IPS DF 6.9 (cell line): Measurements from ENCODE around the gene KIAA2012.

ENCODE experiments used
- DNase-seq: peaks from one replicate; pipeline ENCODE4 v3.0.0-alpha.2; 2013; ENCODE audit warnings: low read depth, low spot score
- H3K27ac ChIP-seq: one replicate; pipeline ENCODE4 v1.5.1; 2013; ENCODE audit warnings: low read length, control low read depth
- H3K27me3 ChIP-seq: 2 replicates; pipeline ENCODE4 v1.6.1; 2013; ENCODE audit warnings: mild to moderate bottlenecking, low read length; ENCODE audit not compliant: control insufficient read depth, insufficient read depth
- H3K36me3 ChIP-seq: 2 replicates; pipeline ENCODE4 v1.6.1; 2013; ENCODE audit warnings: low read length; ENCODE audit not compliant: control insufficient read depth, insufficient read depth
- H3K4me1 ChIP-seq: 2 replicates; pipeline ENCODE4 v1.6.1; 2013; ENCODE audit warnings: low read length; ENCODE audit not compliant: control insufficient read depth, insufficient read depth
- H3K4me3 ChIP-seq: 2 replicates; pipeline ENCODE4 v1.5.1; 2013; ENCODE audit warnings: mild to moderate bottlenecking, low read length
- H3K9me3 ChIP-seq: 2 replicates; pipeline ENCODE4 v1.6.1; 2013; ENCODE audit warnings: low read length, inconsistent platforms; ENCODE audit not compliant: control insufficient read depth, insufficient read depth
- WGBS: extraction: QIAGEN DNeasy Blood & Tissue Kit; methylation state at CpG from one replicate; pipeline ENCODE4 v1.1.7; 2013; ENCODE audit warnings: mixed read lengths, missing lambda C conversion rate; ENCODE audit not compliant: insufficient read length, insufficient coverage; 5-methylcytosine and 5-hydroxymethylcytosine counted together

The KIAA2012 gene

DNA sequence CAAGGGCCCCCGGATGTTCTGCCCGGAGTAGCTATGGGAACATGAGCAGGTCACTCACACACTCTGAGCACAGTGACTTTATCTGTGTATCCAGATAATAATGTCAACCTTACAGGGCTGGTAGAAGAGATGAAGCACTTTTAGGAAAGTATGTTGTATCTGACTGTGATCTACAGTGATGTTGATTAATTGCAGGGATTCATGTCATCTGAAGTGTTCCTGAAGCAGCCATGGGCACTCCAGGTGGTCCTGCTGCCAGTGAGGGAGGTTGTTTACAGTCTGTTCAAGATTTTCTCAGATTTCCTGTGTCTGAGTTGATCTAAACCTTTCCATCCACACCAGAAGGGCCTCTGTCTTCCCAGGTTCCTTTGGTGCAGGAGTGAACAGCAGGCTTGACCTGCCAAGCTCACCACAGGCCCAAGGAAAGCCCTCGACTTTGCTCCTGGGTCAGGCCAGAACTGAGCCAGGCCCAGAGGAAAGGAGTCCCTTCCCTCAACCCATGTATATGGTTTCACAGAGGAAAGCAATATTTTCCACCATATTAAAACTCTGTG is 28.0 kb downstream of the KIAA2012 start:
- no peaks in the 10 kb centered on the region for H3K27me3 ChIP-seq
- WGBS: no CpG with 5 or more reads among the region's 3 CpGs
- no peak for DNase-seq
- H3K4me1 ChIP-seq: no peaks in the 10 kb centered on the region
- no peaks in the 10 kb centered on the region for H3K36me3 ChIP-seq
- H3K9me3 ChIP-seq: no peaks in the 10 kb centered on the region
- no peak overlapping the region for H3K27ac ChIP-seq
- no peak overlapping the region for H3K4me3 ChIP-seq

DNA sequence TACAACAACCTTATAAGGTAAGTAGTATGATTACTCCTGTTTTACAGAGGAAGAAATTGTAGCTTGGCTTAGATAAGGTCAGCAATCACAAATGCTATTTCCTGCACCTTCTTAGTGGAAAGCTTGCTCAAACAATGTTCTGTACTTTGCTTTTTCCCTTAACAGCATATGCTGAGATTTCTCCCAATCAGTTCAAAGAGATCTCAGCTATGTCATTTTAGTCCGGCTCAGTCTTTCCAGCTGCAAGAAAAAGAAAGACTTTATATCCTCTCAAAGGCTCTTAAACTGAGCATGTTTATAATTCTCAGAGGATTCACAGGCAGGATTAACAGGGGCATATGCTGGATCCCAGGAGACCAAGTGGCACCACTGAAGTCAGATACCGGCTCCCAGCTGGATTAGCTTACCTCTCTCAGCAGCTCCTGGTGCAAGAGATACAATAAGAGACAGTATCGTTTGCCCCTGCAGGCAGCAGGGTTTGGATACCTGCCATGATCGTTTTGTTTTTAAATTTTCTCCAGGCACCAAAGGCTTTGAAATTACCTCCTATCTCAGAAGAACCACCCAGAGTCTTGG is 29.5 kb downstream of the KIAA2012 start:
- H3K36me3 ChIP-seq: no peaks in the 10 kb centered on the region
- H3K4me3 ChIP-seq: no peak overlapping the region
- no peak for DNase-seq
- WGBS: no CpG with 5 or more reads among the region's 4 CpGs
- no peaks in the 10 kb centered on the region for H3K27me3 ChIP-seq
- no peaks in the 10 kb centered on the region for H3K4me1 ChIP-seq
- no peaks in the 10 kb centered on the region for H3K9me3 ChIP-seq
- no peak overlapping the region for H3K27ac ChIP-seq

DNA sequence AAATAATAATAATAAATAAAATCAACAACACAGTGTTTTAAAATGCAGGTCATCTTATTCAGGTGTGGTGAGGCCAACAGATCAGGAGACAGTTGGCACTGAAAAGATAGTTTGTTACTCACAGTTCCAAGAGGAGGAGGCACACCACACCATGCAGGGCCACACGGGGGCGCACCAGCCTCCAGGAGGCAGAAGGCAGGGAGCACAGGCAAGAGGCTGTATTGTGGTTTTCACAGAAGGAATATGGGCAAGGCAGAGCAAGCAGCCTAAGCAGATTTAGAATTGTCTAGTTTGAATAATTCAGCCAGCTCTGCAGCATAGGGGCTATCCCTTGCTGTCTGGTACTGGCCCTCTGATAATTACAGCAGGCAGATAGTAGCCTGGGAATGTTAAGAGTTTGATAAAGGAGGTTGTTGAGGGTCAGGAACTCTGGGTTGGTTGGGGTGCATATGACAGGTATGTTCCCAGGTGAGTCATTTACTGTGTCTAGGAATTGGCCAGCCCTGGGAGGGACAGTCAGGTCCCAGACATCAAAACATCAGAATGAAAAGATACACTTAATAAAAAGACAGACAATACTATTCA is 31.3 kb downstream of the KIAA2012 start:
- no peak overlapping the region for H3K27ac ChIP-seq
- H3K4me1 ChIP-seq: no peaks in the 10 kb centered on the region
- H3K9me3 ChIP-seq: no peaks in the 10 kb centered on the region
- DNase-seq: no peak
- no peaks in the 10 kb centered on the region for H3K27me3 ChIP-seq
- no CpG with 5 or more reads among the region's 2 CpGs for WGBS
- H3K4me3 ChIP-seq: no peak overlapping the region
- H3K36me3 ChIP-seq: no peaks in the 10 kb centered on the region

DNA sequence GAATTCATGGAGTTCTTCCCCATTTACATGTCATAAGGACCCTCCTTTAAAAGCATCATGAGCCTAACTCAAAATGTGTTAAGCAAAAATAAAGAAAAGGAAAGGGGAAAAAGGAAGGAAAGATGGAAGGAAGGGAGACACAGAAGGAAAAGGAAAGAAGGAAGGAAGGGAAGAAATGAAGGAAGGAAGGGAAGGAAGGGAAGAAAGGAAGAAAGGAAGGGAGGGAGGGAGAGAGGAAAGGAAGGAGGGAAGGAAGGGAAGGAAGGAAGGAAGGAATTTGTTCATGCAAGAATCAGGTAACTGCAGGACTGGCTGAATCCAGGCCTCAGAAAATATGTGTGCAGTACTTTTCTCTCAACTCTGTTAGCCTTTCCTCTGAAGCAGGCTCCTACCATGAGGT is 32.0 kb downstream of the KIAA2012 start:
- Histone ChIP-seq H3K4me1 (peaks cover 1% of the 10 kb centered on the region; the same call in 1 of the 2 replicates), H3K36me3 (no peaks in the 10 kb centered on the region), H3K9me3 (no peaks in the 10 kb centered on the region), H3K27ac (no peak overlapping the region), H3K4me3 (no peak overlapping the region), H3K27me3 (no peaks in the 10 kb centered on the region)
- no peak for DNase-seq

DNA sequence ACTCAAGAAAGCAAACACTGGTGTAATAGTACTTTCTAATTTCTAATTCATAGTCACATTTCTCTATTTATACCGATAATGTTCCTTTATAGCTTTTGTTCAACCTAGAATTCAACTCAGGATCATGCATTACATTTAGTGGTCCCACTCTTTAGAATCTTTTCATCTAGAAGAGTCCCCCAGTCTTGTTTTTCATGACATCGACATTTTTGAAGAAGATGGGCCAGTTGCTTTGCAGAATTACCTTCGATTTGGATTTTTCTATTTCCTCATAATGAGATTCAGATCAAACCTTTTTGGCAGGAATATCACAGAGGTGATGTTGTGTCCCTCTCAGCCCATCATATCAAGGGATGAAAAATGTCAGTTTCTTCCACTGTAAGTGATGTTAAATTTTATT is 35.3 kb downstream of the KIAA2012 start:
- no peaks in the 10 kb centered on the region for H3K9me3 ChIP-seq
- no CpG with 5 or more reads among the region's 3 CpGs for WGBS
- H3K27me3 ChIP-seq: no peaks in the 10 kb centered on the region
- no peaks in the 10 kb centered on the region for H3K36me3 ChIP-seq
- H3K27ac ChIP-seq: no peak overlapping the region
- H3K4me3 ChIP-seq: no peak overlapping the region
- DNase-seq: no peak
- peaks cover 1% of the 10 kb centered on the region; the same call in 1 of the 2 replicates for H3K4me1 ChIP-seq

DNA sequence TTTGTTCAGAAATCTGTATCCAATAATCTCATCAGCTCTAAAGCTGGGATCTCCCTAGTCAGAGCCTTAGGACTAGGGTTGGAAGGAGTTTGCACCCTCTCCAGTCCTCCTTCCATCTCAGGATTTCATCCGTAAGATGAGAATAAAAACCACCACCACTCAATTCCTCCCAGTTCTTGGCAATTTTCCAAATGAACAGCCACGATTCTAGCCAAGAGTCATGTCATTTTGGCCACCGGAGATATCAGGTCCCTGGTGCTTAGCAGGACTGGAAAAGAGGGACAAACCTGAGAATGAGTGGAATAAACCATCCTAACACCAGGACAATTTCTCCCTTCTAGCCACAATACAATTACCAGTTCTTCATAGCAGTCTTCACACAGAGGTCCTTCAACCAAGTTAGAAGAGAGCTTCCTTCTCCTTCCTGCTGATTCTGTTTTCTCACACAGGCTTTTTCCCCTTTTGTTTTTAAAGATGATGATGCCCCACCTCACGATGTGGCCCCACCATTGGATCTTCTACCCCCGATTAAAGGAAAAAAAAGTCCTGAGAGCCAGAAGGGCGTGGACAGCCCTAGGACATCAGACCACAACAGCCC is 36.2 kb downstream of the KIAA2012 start:
- no peaks in the 10 kb centered on the region for H3K9me3 ChIP-seq
- H3K4me3 ChIP-seq: no peak overlapping the region
- no peak overlapping the region for H3K27ac ChIP-seq
- H3K27me3 ChIP-seq: no peaks in the 10 kb centered on the region
- H3K36me3 ChIP-seq: no peaks in the 10 kb centered on the region
- DNase-seq: no peak
- WGBS: no CpG with 5 or more reads among the region's 6 CpGs
- H3K4me1 ChIP-seq: peaks cover 1% of the 10 kb centered on the region; the same call in 1 of the 2 replicates

DNA sequence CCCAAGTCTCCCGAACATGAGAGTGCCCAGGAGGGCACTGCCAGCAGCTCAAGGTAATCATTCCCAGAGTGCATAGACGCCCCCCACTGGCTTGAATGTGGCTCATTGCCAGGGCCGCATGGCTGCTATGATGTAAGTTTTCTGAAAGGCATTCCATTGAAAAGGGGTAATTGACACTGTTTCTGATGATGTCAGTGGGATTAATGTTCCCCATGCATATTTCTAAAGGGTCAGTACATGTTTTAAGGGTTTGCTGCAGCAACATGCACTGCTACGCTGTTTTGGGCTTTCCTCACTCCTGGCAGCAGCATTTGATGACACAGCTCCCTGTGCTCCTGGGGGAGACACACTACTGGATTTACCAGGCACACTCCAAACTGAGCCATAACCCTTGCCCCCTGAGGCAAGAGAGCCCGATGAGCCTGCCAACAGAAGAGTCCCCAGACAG is 36.7 kb downstream of the KIAA2012 start:
- no peak for DNase-seq
- Histone ChIP-seq H3K9me3 (no peaks in the 10 kb centered on the region), H3K27me3 (no peaks in the 10 kb centered on the region), H3K4me3 (no peak overlapping the region), H3K4me1 (peaks cover 1% of the 10 kb centered on the region; the same call in 1 of the 2 replicates), H3K36me3 (no peaks in the 10 kb centered on the region), H3K27ac (no peak overlapping the region)
- no CpG with 5 or more reads among the region's 5 CpGs for WGBS

DNA sequence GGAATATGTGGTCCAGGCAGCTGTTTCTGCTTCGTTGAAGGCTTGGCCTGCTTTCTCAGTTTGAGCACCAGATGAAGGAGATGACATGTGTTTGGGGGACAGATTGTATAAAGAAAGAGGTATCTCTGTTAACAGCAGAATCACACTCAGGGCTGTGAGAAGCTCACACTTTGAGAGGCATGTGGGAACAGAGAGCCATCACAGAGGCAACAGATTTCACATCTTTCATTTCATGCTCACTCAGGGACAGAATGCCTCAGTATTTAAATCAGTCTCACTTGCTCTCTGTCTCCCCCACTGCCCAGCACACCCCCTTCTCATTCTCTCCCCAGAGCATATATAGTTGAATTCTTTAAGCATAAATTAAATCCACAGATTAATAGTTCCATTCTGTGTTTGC is 37.4 kb downstream of the KIAA2012 start:
- H3K27ac ChIP-seq: no peak overlapping the region
- no peaks in the 10 kb centered on the region for H3K27me3 ChIP-seq
- H3K4me1 ChIP-seq: peaks cover 1% of the 10 kb centered on the region; the same call in 1 of the 2 replicates
- H3K4me3 ChIP-seq: no peak overlapping the region
- no peaks in the 10 kb centered on the region for H3K36me3 ChIP-seq
- no CpG with 5 or more reads among the region's 1 CpG for WGBS
- no peaks in the 10 kb centered on the region for H3K9me3 ChIP-seq
- no peak for DNase-seq

DNA sequence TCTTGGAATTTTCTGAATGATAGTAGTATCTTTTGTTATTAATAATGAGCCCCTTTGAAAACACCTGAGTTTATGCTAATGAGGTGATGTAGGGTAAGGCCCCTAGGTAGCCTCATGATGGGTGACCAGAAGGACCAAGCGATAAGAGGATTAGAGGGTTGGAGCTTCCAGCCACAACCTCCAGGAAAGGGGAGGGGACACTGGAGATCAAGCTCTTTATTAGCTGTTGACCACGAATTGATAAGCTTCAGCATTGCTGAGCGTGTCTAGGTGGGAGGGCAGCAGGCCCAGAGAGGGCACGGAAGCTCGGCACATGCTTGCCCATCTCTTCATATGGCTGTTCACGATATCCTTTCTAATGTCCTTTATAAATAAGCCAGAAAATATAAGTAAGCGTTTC is 39.0 kb downstream of the KIAA2012 start:
- WGBS: no CpG with 5 or more reads among the region's 7 CpGs
- no peaks in the 10 kb centered on the region for H3K27me3 ChIP-seq
- H3K4me3 ChIP-seq: no peak overlapping the region
- no peak for DNase-seq
- H3K9me3 ChIP-seq: no peaks in the 10 kb centered on the region
- H3K36me3 ChIP-seq: no peaks in the 10 kb centered on the region
- H3K4me1 ChIP-seq: peaks cover 1% of the 10 kb centered on the region; the same call in 1 of the 2 replicates
- no peak overlapping the region for H3K27ac ChIP-seq

DNA sequence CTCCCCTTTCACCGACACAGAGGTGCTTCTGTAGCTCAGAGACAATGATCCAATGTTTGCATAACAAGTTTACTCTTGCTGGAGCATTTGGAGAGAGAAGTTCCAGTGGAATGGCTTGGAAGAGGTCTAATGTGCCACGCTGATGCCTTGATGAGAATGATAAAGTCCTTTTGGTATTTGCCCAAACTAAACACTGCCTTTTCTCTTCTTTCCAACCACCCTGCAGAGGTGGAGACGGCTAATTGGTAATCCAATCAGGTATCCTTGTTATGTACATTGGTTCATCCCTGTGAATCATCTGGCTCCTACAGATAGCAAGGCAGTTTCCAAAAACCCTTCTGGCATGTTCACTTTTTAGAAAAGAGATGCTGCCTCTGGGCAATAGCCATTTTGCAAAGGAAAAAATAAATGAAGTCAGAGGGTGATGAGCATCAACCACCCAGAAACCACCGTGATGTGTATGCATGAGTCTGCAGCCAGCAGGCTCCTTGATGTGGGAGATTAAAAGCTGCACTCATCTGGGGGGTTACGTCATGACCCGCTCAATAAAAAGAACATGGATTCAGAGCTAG is 40.6 kb downstream of the KIAA2012 start:
- Histone ChIP-seq H3K4me3 (no peak overlapping the region), H3K27me3 (no peaks in the 10 kb centered on the region), H3K4me1 (peaks cover 1% of the 10 kb centered on the region; the same call in 1 of the 2 replicates), H3K27ac (no peak overlapping the region), H3K36me3 (no peaks in the 10 kb centered on the region), H3K9me3 (no peaks in the 10 kb centered on the region)
- DNase-seq: no peak
- WGBS: no CpG with 5 or more reads among the region's 6 CpGs
